IMR-90 (cell line): ENCODE data around the gene CDC25B. TPM values are rescaled to one million over a fixed set of nuclear protein-coding genes. Genes with fewer than 3 reads are reported as not detected.

Experiments
- ATAC-seq: fragments of 200-7000 bp; cut with Tn5 transposase; 2 replicates; pipeline ENCODE4 v1.9.1; 2020; ENCODE audit warnings: low read depth, mild to moderate bottlenecking, moderate library complexity
- BruUV-seq: library from RNA; stranded (reverse); fragments of 400-500 nt; replicated peaks from 2 replicates; lab custom pipeline; 2021; lab: Mats Ljungman, UMichigan
- CTCF ChIA-PET: fragments of 300-600 bp; formaldehyde crosslinking; extraction: SDS; loops from one replicate; lab custom pipeline; 2021; ENCODE audit warnings: antibody characterized with exemption; lab: Yijun Ruan, JAX
- POLR2A ChIA-PET: fragments of 300-600 bp; sonication (Branson Sonifier 250); formaldehyde crosslinking; loops from one replicate; lab custom pipeline; 2022; ENCODE audit warnings: antibody characterized with exemption; ENCODE audit not compliant: unreplicated experiment; lab: Charles Lee
- DNase-seq: peaks from one replicate; pipeline ENCODE4 v3.0.0; 2013
- H2AFZ ChIP-seq: replicated peaks from 2 replicates; pipeline ENCODE3; 2013; ENCODE audit warnings: low read length, mild to moderate bottlenecking; ENCODE audit not compliant: poor library complexity
- H2AK5ac ChIP-seq: 2 replicates; pipeline ENCODE4 v1.6.1; 2013; ENCODE audit warnings: low read depth, low read length, inconsistent platforms
- H2AK9ac ChIP-seq: replicated peaks from 2 replicates; pipeline ENCODE3; 2013; ENCODE audit warnings: mild to moderate bottlenecking, low read depth, low read length, moderate library complexity; ENCODE audit not compliant: poor library complexity
- H2BK120ac ChIP-seq: 2 replicates; pipeline ENCODE4 v1.6.1; 2013; ENCODE audit warnings: low read depth, low read length, inconsistent platforms
- H2BK15ac ChIP-seq: 3 replicates; pipeline ENCODE4 v1.6.1; 2013; ENCODE audit warnings: low read depth, low read length, inconsistent platforms
- H2BK20ac ChIP-seq: 2 replicates; pipeline ENCODE4 v1.6.1; 2013; ENCODE audit warnings: low read depth, mild to moderate bottlenecking, inconsistent platforms, low read length, moderate library complexity
- H2BK5ac ChIP-seq: 2 replicates; pipeline ENCODE4 v1.6.1; 2013; ENCODE audit warnings: mild to moderate bottlenecking, low read depth, low read length, inconsistent platforms; ENCODE audit not compliant: poor library complexity, severe bottlenecking
- H3K14ac ChIP-seq: replicated peaks from 2 replicates; pipeline ENCODE4 v1.6.1; 2013; ENCODE audit warnings: low read depth, low read length, inconsistent platforms
- H3K18ac ChIP-seq: 2 replicates; pipeline ENCODE4 v1.6.1; 2013; ENCODE audit warnings: low read depth, low read length, control low read depth
- H3K23ac ChIP-seq: 2 replicates; pipeline ENCODE4 v1.6.1; 2013; ENCODE audit warnings: low read depth, low read length, inconsistent platforms
- H3K27ac ChIP-seq: 2 replicates; pipeline ENCODE4 v1.5.1; 2013; ENCODE audit warnings: mild to moderate bottlenecking, control low read depth, low read length; ENCODE audit not compliant: insufficient read depth
- H3K27me3 ChIP-seq: 2 replicates; pipeline ENCODE4 v1.6.1; 2013; ENCODE audit warnings: low read length; ENCODE audit not compliant: control insufficient read depth, insufficient read depth
- H3K36me3 ChIP-seq: 2 replicates; pipeline ENCODE4 v1.6.1; 2013; ENCODE audit warnings: low read length, mixed read lengths; ENCODE audit not compliant: control insufficient read depth, insufficient read depth
- H3K4ac ChIP-seq: 2 replicates; pipeline ENCODE4 v1.6.1; 2013; ENCODE audit warnings: low read depth, low read length, inconsistent platforms
- H3K4me1 ChIP-seq: 2 replicates; pipeline ENCODE4 v1.6.1; 2013; ENCODE audit warnings: low read length, mixed read lengths; ENCODE audit not compliant: control insufficient read depth, insufficient read depth
- H3K4me2 ChIP-seq: 2 replicates; pipeline ENCODE4 v1.6.1; 2013; ENCODE audit warnings: low read depth, mild to moderate bottlenecking, control low read depth, low read length, moderate library complexity
- H3K4me3 ChIP-seq: 2 replicates; pipeline ENCODE4 v1.5.1; 2013; ENCODE audit warnings: low read depth, mild to moderate bottlenecking, control low read depth, low read length, moderate library complexity; ENCODE audit not compliant: insufficient read depth
- H3K56ac ChIP-seq: 2 replicates; pipeline ENCODE4 v1.6.1; 2013; ENCODE audit warnings: low read length, inconsistent platforms; ENCODE audit not compliant: insufficient read depth; ENCODE audit errors: extremely low read depth
- H3K79me1 ChIP-seq, 2 experiments: 2 replicates each; pipeline ENCODE4 v1.6.1; 2013; ENCODE audit warnings: low read length in 2 of 2, inconsistent platforms in 1 of 2, low read depth in 1 of 2
- H3K9ac ChIP-seq: 2 replicates; pipeline ENCODE4 v1.6.1; 2013; ENCODE audit warnings: low read depth, low read length, control low read depth
- H3K9me1 ChIP-seq: 2 replicates; pipeline ENCODE4 v1.6.1; 2013; ENCODE audit warnings: low read length, inconsistent platforms; ENCODE audit not compliant: insufficient read depth
- H3K9me3 ChIP-seq: 2 replicates; pipeline ENCODE4 v1.6.1; 2013; ENCODE audit warnings: low read length; ENCODE audit not compliant: control insufficient read depth, insufficient read depth
- H4K20me1 ChIP-seq: 2 replicates; pipeline ENCODE4 v1.6.1; 2013; ENCODE audit warnings: low read length, inconsistent platforms; ENCODE audit not compliant: insufficient read depth
- H4K5ac ChIP-seq: 2 replicates; pipeline ENCODE4 v1.6.1; 2013; ENCODE audit warnings: mild to moderate bottlenecking, low read depth, low read length, control low read depth
- H4K8ac ChIP-seq, 2 experiments: 2 replicates each; pipeline ENCODE4 v1.6.1; 2013; ENCODE audit warnings: low read depth in 2 of 2, low read length in 2 of 2, control low read depth in 1 of 2, inconsistent platforms in 1 of 2
- H4K91ac ChIP-seq: 2 replicates; pipeline ENCODE4 v1.6.1; 2013; ENCODE audit warnings: low read depth, low read length, inconsistent platforms; ENCODE audit not compliant: insufficient read depth
- RFX5 ChIP-seq: IDR thresholded peaks from 2 replicates; pipeline ENCODE4 v1.8.0; 2012; ENCODE audit warnings: low read depth, mild to moderate bottlenecking, low read length, moderate library complexity
- WGBS, 2 experiments: methylation state at CpG; one replicate each; pipeline versions ENCODE4 v1.1.5 to v1.1.7; 2013; ENCODE audit warnings: missing lambda C conversion rate in 2 of 2; ENCODE audit not compliant: insufficient read length in 1 of 2; ENCODE audit errors: extremely low coverage in 2 of 2; 5-methylcytosine and 5-hydroxymethylcytosine counted together
- dilution Hi-C: fragments of 300-500 bp; cut with HindIII; formaldehyde crosslinking; loops from one replicate; pipeline ENCODE4 v1.14.3; 2018; ENCODE audit warnings: low sequenced_read_pairs; ENCODE audit not compliant: unreplicated experiment
- in situ Hi-C: fragments of 300-500 bp; cut with MboI; formaldehyde crosslinking; loops from 3 replicates; pipeline ENCODE4 v1.14.3; 2019; ENCODE audit warnings: low sequenced_read_pairs, inconsistent platforms, mixed read lengths
- intact Hi-C: fragments of 100-400 bp; cut with micrococcal nuclease; formaldehyde crosslinking; loops from 2 replicates; pipeline ENCODE4 v1.10.0; 2022
- polyA plus RNA-seq, 3 experiments: library from polyadenylated mRNA; depleted of rRNA; stranded (reverse); fragments of >200 nt; gene quantifications; 2 replicates each; pipeline ENCODE4 v1.2.3, GENCODE V29; 2012; ENCODE audit warnings: low replicate concordance in 1 of 3
- total RNA-seq: library from RNA; depleted of rRNA; stranded (reverse); fragments of >200 nt; gene quantifications from 2 replicates; pipeline ENCODE4 v1.2.3, GENCODE V29; 2012
- TF ChIP-seq, protein P1 (sequence below): conservative IDR thresholded peaks from 2 replicates; pipeline ENCODE4 v1.5.1; 2012; ENCODE audit warnings: mild to moderate bottlenecking, low read depth, low read length, improper control_type of control experiment

Gene CDC25B
- total and polyA plus RNA-seq, 2 of the 4 experiments (the other 2 are of a cell fraction) = 14.5 to 50.5 TPM

GRCh38 chr20:3820901-3821727 lies 25.0 kb downstream of the CDC25B start:
- 0 out of 2 replicates have a peak overlapping the region, but pooled peaks have one; percentile 6 for H3K23ac ChIP-seq
- 91% methylated on average over 7 of the region's 20 CpGs; no CpG with 5 or more reads in 1 of the 2 experiments for WGBS, 2 experiments
- POLR2A ChIA-PET = interaction anchor here (0.6 to 1.0 kb wide), 3 partner anchors 34 to 121 kb away, joined by 4 to 5 read pairs (median 4); no protein-coding TSS in a partner anchor
- no peak overlapping the region for H2BK120ac ChIP-seq
- H3K56ac ChIP-seq = peak overlapping the region; percentile 83
- H3K4me1 ChIP-seq = peaks cover 8% of the 10 kb centered on the region; the same call in 1 of the 2 replicates
- H3K18ac ChIP-seq = peak overlapping the region; percentile 44; the same call in 1 of the 2 replicates
- H4K20me1 ChIP-seq = no peaks in the 10 kb centered on the region
- H3K9me1 ChIP-seq = 0 out of 2 replicates have a peak, but pooled peaks cover 15% of the 10 kb centered on the region
- TF ChIP-seq RFX5 = no peak
- TF ChIP-seq, protein P1, sequence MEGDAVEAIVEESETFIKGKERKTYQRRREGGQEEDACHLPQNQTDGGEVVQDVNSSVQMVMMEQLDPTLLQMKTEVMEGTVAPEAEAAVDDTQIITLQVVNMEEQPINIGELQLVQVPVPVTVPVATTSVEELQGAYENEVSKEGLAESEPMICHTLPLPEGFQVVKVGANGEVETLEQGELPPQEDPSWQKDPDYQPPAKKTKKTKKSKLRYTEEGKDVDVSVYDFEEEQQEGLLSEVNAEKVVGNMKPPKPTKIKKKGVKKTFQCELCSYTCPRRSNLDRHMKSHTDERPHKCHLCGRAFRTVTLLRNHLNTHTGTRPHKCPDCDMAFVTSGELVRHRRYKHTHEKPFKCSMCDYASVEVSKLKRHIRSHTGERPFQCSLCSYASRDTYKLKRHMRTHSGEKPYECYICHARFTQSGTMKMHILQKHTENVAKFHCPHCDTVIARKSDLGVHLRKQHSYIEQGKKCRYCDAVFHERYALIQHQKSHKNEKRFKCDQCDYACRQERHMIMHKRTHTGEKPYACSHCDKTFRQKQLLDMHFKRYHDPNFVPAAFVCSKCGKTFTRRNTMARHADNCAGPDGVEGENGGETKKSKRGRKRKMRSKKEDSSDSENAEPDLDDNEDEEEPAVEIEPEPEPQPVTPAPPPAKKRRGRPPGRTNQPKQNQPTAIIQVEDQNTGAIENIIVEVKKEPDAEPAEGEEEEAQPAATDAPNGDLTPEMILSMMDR = no peak
- dilution Hi-C loops (no loop called here), intact Hi-C loops (loop anchor here (1.0 kb wide), 3 partner anchors 10 to 68 kb away; partner anchors contain the start of gene CENPB), in situ Hi-C loops (no loop called here)
- no peak overlapping the region for H2BK15ac ChIP-seq
- peak overlapping the region; percentile 97 for H2AFZ ChIP-seq
- H3K4ac ChIP-seq = peak overlapping the region; percentile 76; the same call in 1 of the 2 replicates
- peak overlapping the region; percentile 82 for H2BK5ac ChIP-seq
- CTCF ChIA-PET = interaction anchor here (0.7 to 1.6 kb wide), 6 partner anchors 9 to 53 kb away, joined by 3 to 18 read pairs (median 4); partner anchors contain the start of gene CENPB
- no peaks in the 10 kb centered on the region for H3K27me3 ChIP-seq
- H3K79me1 ChIP-seq = peaks cover 14 to 37% of the 10 kb centered on the region in 2 experiments; a peak in 3 of 4 replicates
- no peak overlapping the region for H2BK20ac ChIP-seq
- H2AK5ac ChIP-seq = peak overlapping the region; percentile 71; the same call in 1 of the 2 replicates
- peak overlapping the region; percentile 74 for H3K4me2 ChIP-seq
- no peak for ATAC-seq
- no TSS peak for BruUV-seq
- peak overlapping the region; percentile 98 for H3K27ac ChIP-seq
- H2AK9ac ChIP-seq = peak overlapping the region; percentile 99
- peak overlapping the region; percentile 69 for H4K5ac ChIP-seq
- peak overlapping the region; percentile 91 for H3K9ac ChIP-seq
- H3K9me3 ChIP-seq = no peaks in the 10 kb centered on the region
- H3K4me3 ChIP-seq = peak overlapping the region; percentile 70
- DNase-seq = no peak
- H3K36me3 ChIP-seq = peaks cover 27% of the 10 kb centered on the region
- H3K14ac ChIP-seq = peak overlapping the region; percentile 69
- H4K8ac ChIP-seq = peak overlapping the region; percentile 68 to 95
- H4K91ac ChIP-seq = no peak overlapping the region
